Neural progenitor cell (in vitro differentiated cells): Measurements from ENCODE around the gene SULT4A1.

Source experiments
- CTCF ChIP-seq: fragments of 200-600 bp; sonication (generic); IDR thresholded peaks from 2 replicates; pipeline ENCODE4 v1.5.1; 2017; ENCODE audit warnings: antibody characterized with exemption, mild to moderate bottlenecking
- EZH2phosphoT487 ChIP-seq: fragments of 200-600 bp; sonication (generic); IDR thresholded peaks from 2 replicates; pipeline ENCODE4 v1.6.1; 2017; ENCODE audit warnings: antibody characterized with exemption

GRCh38 chr22:43827003-43827735 is 35.1 kb downstream of the SULT4A1 start:
- TF ChIP-seq CTCF (no peak), EZH2phosphoT487 (no peak)
